ENCODE data around the gene EBNA1BP2.
"Not testable (repeated sequence)": the region's sequence is repeated elsewhere in the genome, so short reads cannot be mapped to it uniquely, and the experiment has no call there.

The EBNA1BP2 gene, protein sequence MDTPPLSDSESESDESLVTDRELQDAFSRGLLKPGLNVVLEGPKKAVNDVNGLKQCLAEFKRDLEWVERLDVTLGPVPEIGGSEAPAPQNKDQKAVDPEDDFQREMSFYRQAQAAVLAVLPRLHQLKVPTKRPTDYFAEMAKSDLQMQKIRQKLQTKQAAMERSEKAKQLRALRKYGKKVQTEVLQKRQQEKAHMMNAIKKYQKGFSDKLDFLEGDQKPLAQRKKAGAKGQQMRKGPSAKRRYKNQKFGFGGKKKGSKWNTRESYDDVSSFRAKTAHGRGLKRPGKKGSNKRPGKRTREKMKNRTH

DNA sequence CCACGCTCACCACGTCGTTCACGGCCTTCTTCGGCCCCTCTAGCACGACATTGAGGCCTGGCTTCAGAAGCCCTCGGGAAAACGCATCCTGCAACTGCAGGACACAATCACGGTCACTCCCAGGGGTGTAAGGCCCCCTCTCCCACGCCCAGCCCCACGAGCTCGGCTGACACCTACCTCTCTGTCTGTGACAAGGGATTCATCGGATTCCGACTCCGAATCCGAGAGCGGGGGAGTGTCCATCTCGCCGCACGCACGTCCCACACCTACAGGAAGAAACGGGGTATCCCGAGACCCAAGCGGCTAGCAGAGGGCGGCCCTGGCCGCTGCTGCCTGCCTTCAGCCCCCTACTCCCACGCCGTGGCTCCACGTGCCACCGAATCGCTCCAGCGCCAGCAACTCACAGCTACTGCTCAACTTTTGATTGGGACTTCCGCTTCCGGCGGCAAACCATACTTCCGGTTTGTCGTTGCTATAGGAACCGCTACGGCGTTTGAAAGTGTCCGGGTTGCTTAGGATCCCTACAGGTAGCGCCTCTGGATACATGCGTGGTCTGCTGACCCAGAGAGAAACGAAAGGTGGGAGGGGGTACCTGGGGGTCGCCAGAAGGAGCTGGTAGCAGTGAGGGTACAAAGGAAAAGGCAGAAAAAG, at the start of gene EBNA1BP2, which contains the start of gene CFAP57:
Gene EBNA1BP2 (minus strand): TSS at position 415 of the 651 bp plus-strand sequence. CDS start 172 bp downstream, at position 243.
Gene CFAP57 (plus strand): TSS at position 455 of the 651 bp plus-strand sequence. CDS start 424 bp downstream, outside the sequence.
- DNase-seq (ENCODE audit: low spot score): peak; percentile 95

DNA sequence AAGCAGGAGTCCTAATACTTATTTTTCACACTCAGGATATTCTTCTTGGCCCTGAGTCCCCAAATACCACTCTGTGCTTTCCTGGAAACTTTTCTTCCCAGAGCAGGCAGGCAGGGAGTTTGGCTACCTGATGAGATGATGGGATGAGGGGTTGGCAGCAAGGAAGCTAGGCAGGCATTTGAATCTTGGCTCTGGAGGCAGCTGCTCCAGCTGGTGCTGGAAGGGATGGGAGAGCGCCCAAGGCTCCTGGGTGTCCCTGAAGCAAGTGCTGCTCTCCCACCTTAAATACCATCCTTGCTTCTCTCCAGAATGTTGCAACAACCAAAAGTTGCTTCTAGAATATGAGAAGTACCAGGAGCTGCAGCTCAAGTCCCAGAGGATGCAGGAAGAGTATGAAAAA, 49.7 kb upstream of the EBNA1BP2 start:
- no peak for DNase-seq (ENCODE audit: low spot score)

DNA sequence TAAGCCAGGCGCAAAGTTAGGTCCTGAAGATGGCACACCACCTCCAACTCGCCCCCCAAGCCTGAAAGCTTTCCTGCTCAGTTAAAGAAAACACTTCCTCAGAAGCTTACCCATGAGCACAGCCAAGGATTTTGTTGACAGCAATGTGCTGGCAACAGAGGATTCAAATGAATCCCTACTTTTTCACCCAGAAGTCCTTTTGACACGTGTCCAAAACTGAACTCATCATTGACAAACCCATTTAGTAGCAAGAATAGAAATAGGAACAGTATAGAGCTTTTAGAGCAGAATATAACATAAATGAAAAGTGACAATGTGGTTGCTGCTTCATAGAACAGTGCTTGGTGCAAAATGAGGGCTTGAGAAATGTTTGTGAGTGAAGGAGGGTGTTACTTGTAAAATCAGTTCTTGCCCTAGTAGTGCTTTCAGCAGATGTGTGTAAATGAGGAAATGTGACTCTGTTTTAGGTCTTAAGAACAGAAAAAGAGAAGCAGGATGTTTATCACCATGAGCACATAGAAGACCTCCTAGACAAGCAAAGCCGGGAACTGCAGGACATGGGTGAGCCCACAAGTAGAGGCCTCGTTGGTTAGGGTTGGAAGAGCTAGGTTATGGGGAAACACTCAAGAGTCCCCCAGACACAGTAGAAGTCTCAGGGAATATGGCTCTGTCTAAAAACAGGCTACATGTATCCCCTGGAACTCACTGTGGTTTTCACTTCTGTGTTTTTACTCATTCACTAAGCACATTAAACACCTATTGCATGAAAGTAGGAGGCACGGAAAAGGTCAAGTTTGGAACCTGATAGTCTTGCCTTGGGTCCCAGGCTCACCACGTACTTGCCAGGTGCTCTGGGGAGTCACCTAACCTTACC, 49.1 kb upstream of the EBNA1BP2 start:
- no peak for DNase-seq (ENCODE audit: low spot score)

DNA sequence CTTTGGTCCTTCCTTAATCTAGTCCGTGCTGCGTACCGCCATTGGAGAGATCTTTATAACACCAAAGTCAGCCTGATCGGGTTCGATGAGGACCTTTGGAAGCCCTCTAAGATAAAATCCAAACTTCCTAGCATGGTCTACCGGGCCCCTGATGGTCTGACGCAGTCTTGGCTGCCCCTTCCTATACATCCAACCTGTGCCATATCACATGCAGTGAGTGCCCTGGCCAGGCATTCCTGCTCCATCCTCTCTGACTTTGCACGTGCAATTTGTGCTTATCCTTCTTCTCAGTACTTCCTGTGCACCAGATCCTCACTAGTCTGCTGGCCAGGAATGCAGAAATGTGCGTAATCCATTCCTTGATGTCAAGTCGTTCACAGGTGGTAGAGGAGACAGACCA, 45.7 kb upstream of the EBNA1BP2 start:
- no peak for DNase-seq (ENCODE audit: low spot score)

DNA sequence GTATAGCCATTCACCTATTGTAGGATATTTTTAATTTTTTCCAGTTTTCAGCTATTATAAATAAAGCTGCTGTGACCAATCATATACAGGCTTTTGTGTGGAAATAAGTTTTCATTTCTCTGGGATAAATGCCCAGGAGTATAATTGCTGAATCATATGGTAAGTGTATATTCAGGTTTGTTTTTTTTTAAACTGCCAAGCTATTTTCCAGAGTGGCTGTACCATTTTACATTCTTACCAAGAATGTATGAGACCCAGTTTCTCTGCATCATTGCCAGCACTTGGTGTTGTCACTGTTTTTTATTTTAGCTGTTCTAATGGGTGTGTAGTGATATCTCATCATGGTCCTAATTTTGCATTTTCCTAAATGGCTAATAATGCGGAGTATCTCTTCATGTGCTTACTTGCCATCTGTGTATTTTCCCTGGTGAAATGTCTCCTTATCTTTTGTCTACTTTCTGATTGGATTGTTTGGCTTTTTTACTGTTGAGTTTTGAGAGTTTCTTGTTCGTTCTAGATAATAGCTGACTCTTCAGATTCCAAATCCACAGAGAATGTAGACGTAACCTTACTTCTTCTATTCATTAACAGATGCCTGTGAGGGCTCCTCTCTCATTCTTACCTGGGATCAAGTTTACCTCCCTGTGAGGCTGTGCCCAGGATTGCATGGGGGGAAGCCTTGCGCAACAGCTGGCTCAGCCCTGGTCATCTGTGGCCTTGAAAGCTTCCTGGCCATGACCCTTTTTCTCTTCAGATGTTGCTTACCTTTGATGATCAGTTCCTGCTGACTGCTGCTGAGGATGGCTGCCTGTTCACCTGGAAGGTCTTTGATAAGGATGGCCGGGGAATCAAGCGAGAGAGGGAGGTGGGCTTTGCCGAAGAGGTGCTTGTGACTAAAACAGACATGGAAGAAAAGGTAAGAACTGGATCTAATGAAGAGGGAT, 42.7 kb upstream of the EBNA1BP2 start:
- no peak for DNase-seq (ENCODE audit: low spot score)

DNA sequence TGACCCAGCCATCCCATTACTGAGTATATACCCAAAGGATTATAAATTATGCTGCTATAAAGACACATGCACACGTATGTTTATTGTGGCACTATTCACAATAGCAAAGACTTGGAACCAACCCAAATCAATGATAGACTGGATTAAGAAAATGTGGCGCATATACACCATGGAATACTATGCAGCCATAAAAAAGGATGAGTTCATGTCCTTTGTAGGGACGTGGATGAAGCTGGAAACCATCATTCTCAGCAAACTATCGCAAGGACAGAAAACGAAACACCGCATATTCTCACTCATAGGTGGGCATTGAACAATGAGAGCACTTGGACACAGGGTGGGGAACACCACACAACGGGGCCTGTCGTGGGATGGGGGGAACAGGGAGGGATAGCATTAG, 36.2 kb upstream of the EBNA1BP2 start:
- not testable (repeated sequence) for DNase-seq (ENCODE audit: low spot score)

DNA sequence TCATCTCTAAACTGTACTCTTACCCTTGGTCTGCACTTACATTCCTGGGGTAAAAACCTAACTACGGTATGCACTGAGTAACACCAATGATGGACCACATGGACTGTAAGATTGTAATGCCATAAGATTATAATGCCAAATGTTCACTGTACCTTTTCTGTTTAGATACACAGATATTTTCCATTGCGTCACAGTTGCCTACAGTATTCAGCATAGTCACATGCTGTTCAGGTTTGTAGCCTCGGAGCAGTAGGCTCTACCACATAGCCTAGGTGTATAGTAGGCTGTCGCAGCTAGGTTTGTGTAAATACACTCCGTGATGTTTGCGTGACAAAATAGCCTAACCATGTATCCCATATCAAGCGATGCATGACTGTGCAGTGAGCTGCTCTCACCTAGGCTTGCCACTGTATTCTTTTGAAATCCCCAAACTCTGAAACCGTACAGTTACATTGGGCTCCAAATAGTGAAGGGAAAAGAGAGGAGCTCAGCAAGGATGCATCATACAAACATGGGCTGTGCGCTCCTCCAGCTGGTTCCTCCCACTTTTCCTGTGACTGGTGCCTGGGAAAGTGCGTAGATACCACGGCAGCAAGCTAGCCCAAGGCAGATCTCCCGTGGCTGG, 35.3 kb upstream of the EBNA1BP2 start:
- no peak for DNase-seq (ENCODE audit: low spot score)

DNA sequence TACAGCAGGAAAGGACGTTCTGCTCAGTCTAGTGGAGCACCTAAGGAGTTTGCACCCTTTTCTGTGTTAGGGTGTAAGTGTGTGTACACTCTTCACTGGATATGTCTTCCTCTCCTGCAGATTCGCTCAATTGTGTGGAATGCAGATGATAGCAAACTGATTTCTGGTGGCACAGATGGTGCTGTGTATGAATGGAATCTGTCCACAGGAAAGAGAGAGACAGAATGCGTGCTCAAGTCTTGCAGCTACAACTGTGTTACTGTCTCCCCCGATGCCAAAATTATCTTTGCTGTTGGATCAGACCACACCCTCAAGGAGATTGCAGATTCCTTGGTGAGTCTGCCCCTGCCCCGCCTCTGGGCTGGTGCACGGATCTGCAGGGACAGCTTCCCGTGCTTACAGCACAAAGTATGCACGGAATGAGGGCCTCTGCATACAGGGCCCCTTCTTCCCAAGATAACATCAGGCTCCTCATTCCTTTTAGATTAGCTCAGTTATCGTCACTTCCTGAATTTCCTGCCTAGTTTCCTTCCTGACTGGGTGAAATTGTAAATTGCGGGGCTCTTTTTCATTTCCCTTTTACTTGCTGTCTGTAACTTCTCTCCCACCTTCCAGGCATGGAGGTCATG, 34.6 kb upstream of the EBNA1BP2 start:
- DNase-seq (ENCODE audit: low spot score): peak; percentile 95

DNA sequence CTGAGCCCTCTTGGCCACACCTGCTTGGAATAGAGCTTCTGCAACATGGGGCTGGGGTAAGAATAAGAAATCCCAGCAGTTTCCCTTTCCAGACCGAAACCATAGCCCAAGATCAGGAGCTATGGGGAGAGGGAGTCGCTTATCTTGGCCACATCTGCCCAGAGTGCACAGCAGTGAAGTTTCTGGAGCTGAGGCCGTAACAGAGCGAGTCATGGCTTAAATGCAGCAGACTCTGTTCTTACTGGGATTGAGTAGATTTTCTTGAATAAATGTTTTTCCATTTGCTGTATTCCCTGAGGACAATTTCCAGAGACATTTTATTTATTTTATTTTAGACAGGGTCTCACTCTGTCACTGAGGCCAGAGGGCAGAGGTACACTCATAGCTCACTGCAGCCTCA, 33.6 kb upstream of the EBNA1BP2 start:
- DNase-seq (ENCODE audit: low spot score): peak; percentile 56

DNA sequence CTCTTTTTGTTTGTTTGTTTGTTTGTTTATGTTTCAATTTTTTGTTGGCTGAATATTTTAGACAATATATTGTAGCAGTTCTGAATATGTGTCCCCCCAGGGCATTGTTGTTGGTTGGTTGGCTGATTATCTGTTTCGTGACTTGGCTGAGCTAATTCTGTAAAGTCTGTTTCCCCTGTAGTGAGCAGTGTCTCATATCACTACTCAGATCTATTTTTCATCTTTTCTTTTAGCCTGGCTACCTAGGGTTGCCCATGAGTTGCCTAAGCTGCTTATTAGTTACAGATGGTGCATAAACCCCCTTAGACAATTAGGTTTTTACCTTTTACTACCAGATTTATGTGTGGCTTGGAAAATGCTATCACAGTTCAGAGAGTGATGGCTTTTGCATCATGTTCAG, 32.3 kb upstream of the EBNA1BP2 start:
- DNase-seq (ENCODE audit: low spot score): no peak

DNA sequence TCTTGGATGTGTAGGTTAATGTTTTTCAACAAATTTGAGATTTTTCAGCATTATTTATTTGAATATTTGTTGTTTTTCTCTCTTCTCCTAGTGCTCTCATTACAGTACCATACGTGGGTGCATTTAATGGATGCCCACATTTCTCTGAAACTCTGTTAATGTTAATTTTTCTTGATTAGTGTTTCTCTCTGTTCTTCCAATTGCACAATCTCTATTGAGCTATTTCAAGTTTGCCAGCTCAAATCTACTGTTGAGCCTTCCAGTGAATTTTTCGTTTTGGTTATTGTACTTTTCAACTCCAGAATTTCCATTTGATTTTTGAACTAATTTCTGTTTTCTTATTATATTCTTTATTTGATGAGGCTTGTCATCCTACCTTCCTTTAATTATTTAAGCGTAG, 31.8 kb upstream of the EBNA1BP2 start:
- DNase-seq (ENCODE audit: low spot score): no peak

DNA sequence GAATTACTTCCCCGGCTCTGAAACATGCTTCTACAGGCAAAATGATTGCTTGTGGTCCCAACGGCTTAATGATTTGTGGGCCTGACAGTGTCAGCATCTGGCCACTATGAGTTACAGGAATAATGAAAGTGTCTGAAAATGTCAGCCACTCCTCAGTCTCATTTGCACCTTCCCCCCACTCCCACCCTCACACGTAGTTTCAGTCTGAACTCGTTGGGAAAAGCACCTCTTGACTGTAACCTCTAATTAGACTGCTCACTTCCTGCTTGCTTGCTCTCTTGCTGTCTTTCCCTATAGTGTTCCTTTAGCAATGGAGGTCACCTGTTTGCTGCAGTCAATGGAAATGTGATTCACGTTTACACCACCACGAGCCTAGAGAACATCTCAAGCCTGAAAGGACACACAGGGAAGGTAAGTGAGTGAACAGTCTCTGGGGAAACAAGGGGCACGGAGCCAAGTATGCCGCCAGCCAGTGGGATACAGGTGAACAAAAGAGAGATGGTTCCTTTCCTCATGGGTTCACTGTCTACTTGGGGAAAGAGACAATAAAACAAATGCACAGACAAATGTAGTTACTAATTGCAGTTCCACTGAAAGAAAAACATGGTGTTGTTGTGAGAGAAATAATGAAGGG, 27.1 kb upstream of the EBNA1BP2 start:
- no peak for DNase-seq (ENCODE audit: low spot score)

DNA sequence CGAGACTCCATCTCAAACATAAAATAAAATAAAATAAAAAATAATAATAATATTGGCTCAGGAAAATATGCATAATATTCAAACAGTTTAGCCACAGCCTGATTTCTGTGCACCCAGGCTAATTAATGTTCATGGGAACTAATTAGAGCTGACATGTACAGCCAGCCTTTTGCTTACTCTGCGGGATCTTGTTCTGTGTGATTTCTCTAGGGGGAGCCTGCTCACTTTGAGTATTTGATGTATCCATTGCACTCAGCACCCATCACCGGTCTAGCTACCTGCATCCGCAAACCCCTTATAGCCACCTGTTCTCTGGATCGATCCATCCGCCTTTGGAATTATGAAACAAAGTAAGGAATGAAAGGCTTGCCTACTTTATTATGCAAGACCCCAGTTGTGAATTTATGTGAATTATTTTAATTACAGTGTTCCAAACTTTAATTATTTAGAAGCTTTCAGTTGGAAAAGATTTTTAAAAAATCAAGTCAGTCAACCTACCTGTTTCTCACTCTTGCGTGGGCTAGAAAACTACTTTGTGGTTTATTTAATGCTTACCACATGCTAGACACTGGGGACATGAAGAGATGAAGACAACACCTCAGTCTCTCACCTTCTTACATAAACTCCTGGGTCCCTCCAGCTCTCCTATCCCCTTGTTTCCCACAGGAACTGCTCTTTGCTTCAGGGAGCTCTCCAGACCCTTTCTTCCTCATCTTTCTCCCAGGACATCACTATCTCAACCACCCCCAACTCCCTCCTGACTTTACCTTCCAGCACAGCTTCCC, 25.4 kb upstream of the EBNA1BP2 start:
- DNase-seq (ENCODE audit: low spot score): no peak

DNA sequence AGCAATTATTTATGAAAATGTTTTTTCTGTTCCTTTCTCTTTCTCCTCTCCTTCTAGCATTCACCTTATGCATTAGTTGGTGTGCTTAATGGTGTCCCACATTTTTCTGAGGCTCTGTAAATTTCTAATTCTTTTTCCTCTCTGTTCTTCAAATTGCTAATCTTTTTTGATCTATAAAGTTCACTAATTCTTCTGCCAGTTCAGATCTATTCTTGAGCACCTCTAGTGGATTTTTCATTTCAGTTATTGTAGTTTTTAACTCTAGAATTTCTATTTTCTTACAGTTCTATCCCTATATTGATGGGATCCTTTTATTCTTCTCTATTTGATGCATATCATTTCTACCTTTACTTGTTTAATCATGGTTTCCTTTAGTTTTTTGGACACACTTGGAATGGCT, 22.4 kb upstream of the EBNA1BP2 start:
- no peak for DNase-seq (ENCODE audit: low spot score)

DNA sequence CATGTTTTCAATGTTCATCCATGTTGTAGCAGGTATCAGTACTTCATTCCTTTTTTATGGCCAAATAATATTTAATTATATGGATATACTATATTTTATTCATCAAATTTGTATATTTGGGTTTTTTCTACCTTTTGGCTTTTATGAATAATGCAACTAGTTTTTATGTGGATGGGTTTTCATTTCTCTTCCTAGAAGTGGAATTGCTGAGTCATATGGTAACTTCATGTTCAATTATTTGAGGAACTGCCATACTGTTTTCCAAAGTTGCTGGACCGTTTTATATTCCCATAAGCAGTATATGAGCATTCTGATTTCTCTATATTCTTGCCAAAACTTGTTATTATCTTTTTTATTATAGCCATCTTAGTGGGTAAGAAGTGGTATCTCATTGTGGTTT, 16.0 kb upstream of the EBNA1BP2 start:
- DNase-seq (ENCODE audit: low spot score): no peak

DNA sequence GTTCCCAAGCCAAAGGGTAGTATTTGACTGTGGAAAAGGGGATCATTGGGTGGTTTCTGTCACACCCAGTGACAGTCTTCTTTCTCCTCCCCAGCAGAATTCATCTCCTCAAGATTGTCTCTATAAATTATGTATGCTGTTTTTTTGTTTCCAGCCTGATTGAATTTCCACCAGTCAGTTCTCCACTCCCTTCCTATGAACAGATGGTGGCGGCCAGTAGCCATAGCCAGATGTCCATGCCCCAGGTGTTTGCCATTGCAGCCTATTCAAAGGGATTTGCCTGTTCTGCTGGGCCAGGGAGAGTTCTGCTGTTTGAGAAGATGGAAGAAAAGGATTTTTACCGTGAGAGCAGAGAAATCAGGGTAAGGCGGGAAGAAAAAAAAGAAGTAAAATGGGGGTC, 12.9 kb upstream of the EBNA1BP2 start:
- DNase-seq (ENCODE audit: low spot score): no peak

DNA sequence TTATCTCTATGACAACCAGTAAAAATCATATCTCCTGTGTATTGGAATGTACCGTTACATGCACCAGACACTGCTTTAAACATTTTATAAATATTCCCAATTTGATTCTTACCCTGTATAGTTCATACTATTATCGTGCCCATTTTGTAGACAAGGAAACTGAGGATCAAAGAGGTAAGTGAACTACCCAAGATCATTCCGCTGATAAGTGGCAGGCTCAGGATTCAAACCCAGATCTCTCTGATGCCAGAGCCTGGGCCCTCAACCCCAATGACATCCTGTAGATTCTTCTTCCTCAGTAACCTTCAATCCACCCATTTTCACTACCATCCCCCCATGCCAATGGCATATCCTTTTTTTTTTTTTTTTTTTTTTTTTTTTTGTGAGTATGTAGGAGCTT, 12.3 kb upstream of the EBNA1BP2 start:
- DNase-seq (ENCODE audit: low spot score): no peak

DNA sequence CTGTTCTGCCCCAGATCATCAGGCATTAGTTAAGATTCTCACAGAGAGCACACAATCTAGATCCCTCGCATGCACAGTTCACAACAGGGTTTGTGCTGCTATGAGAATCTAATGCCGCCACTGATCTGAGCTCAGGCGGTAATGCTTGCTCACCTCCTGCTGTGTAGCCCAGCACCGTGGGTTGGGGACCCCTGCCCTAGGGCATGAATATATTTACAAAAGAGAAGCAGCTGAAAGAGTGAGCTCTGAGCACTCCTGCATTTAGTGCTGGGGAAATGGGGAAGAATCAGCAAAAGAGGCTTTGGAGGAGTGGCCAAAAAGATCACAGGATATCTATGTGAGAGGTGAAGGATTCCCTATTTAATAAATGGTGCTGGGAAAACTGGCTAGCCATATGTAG, 5.6 kb upstream of the EBNA1BP2 start:
- no peak for DNase-seq (ENCODE audit: low spot score)

DNA sequence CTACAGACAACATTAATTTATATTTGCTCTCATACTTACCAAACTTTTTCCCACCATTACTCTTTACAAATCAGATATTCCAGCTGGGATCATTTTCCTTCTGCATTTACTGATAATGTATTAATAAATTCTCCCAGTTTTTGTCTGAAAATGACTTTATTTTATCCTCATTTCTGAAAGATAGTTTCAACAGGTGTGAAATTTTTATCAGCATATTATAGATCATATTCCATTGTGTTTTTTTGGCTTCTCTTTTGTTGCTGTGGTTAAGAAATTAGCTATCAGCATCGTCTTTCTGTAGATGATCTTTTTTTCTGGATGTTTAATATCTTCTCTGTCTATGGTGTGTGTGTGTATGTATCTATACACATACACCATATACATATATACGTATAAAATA, 2.8 kb upstream of the EBNA1BP2 start:
- DNase-seq (ENCODE audit: low spot score): no peak
